ENCODE results near the gene CAPZB.
A peak's percentile ranks its signal among the peaks of the same experiment; 100 is the strongest.

Gene CAPZB

DNA sequence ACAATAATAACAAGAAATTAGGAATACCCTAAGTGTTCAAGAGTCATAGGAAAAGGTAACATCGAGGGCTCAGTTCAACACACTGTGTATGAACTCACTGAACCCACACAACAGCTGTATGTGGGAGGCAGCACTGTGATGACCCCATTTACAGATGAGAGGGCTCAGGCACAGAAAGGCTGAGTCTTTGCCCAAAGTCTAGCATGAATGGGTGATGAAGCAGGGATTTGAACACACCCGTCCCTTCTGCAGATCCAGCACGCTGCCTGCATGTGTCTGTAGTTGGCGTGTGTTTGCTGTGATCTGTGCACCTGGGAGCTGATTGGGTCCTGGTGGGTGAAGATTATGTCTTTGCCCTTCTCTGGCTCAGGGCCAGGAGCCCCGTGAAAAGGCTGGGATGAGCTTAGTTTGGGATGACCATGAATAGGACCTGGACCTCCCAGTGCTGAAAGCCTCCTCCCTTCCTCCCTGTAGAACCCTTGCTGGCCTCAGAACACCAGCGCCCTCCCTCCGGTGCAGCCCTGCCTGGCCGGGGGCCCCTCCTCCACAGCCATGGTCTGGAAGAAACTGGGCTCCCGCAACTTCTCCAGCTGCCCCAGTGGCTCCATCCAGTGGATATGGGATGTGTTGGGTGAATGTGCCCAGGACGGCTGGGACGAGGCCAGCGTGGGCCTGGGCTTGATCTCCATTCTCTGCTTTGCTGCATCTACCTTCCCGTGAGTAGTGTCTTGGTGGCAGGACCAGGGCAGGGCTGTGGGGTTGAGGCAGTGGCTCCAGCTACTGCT is 168.0 kb downstream of the CAPZB start:
- Mint-ChIP-seq H3K27me3 (no peaks in the 10 kb centered on the region), H3K36me3 (ENCODE audit: low read depth) (peaks cover 4% of the 10 kb centered on the region), H3K4me1 (peaks cover 38% of the 10 kb centered on the region), H3K9me3 (no peaks in the 10 kb centered on the region), H3K27ac (no peak overlapping the region), H3K4me3 (no peak overlapping the region)
- DNase-seq (no peak), ATAC-seq (no peak)

GRCh38 chr1:19315378-19316198 is 169.8 kb downstream of the CAPZB start:
- ATAC-seq (no peak), DNase-seq (no peak)
- H3K9me3 Mint-ChIP-seq, result no peaks in the 10 kb centered on the region
- H3K4me1 Mint-ChIP-seq, result peaks cover 47% of the 10 kb centered on the region
- H3K36me3 Mint-ChIP-seq (ENCODE audit: low read depth), result no peaks in the 10 kb centered on the region
- no peaks in the 10 kb centered on the region for H3K27me3 Mint-ChIP-seq
- H3K27ac Mint-ChIP-seq, result peak overlapping the region; percentile 53
- H3K4me3 Mint-ChIP-seq, result no peak overlapping the region

DNA sequence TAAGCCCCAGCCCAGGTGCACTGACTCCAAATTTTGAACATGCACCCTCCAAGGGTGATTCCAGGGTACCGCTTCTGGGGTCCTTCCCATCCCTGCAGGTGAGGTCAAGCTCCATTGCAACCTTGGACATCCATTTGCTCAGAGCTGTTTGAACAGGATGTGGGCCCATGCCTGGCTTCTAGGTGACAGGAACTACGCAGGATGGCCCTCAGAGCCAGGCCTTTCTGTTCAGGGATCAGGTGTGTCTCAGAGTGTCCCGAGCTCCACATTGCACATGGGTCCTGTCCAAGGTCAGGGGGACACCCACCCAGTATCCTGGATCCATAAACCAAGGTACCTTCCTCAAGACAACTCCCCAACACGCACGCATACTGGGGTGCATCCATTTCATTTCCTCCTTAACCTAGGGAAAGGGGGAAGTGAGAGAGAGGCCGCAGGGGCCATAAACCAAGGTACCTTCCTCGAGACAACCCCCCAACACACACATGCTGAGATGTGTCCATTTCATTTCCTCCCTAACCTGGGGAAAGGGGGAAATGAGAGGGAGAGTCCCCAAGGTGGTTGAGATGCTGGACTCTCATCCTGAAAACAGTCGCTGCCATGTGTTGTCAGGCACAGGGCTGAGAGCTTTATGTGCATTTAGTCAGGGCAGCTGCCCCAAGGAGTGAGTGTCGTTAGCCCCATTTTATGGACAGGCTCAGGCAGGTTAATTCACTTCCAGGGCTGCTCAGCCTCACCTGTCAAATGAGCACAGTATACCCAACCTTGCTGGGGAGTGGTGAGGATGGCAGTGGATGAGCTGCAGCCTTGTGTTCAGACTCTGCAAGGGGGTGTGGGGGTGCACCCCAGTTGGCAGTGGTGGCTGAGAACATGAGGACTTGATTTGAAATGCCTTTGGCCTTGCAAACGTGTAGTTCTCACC is 171.1 kb downstream of the CAPZB start:
- H3K4me3 Mint-ChIP-seq, result no peak overlapping the region
- H3K4me1 Mint-ChIP-seq, result peaks cover 50% of the 10 kb centered on the region
- H3K27me3 Mint-ChIP-seq, result no peaks in the 10 kb centered on the region
- ATAC-seq (no peak), DNase-seq (no peak)
- no peak overlapping the region for H3K27ac Mint-ChIP-seq
- H3K9me3 Mint-ChIP-seq, result no peaks in the 10 kb centered on the region
- H3K36me3 Mint-ChIP-seq (ENCODE audit: low read depth), result no peaks in the 10 kb centered on the region

DNA sequence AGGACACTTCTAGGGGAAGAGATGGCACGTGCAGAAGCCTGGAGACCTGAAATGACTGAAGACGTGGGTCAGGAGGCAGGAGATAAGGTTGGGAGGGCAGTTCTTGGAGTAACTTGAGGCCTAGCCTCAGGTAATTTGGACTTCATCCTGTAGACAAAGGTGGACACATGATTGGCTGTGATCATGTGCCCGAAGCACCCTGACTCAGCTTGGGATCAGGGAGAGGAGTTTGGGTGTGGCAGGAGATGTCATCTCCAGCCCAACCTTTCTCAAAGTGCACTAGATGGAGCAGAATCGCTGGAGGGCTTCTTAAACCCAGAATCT is 171.7 kb downstream of the CAPZB start:
- DNase-seq (no peak), ATAC-seq (no peak)
- Mint-ChIP-seq H3K4me1 (peaks cover 50% of the 10 kb centered on the region), H3K9me3 (no peaks in the 10 kb centered on the region), H3K27ac (no peak overlapping the region), H3K36me3 (ENCODE audit: low read depth) (no peaks in the 10 kb centered on the region), H3K4me3 (no peak overlapping the region), H3K27me3 (no peaks in the 10 kb centered on the region)

DNA sequence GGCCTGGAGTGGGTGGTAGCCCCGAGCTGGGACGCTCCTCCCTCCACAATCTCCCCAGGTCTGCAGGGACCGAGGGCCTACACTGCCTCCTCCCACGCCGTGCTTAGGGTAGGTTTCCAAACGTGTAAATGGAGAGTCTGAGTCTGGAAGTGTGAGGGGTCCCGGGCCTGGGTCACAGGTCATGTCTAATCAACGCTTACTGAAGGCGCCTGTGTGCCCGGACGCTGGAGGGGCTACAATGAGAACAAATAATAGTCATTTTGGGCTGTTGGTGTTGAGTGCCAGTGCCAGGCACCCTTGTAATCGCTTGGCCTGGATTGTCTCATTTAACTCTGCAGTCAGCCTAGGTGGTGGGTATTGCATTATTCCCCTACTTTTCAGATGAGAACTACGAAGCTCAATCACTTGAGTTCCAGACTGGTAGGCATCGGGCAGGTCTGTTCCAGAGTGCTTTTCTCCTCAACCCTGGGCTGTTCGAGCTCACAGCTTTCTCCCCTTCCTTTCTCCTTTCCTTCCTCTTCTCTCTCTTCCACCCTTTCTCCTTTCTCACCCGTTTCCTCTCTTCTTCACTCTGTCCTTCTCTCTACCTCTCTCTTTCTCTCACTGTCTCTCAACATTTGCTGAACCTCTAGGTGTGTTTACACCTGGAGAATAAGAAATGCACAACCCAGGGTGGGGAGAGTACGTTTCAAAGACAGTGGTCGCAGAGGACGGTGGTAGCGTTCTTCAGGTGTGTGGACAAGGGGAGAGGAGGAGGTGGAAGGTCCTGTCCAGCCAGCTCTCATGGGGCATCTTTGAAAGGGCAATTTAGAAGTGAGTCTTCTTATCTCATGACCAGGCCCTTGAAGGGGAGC is 172.3 kb downstream of the CAPZB start:
- DNase-seq, result no peak
- peaks cover 50% of the 10 kb centered on the region for H3K4me1 Mint-ChIP-seq
- no peaks in the 10 kb centered on the region for H3K27me3 Mint-ChIP-seq

DNA sequence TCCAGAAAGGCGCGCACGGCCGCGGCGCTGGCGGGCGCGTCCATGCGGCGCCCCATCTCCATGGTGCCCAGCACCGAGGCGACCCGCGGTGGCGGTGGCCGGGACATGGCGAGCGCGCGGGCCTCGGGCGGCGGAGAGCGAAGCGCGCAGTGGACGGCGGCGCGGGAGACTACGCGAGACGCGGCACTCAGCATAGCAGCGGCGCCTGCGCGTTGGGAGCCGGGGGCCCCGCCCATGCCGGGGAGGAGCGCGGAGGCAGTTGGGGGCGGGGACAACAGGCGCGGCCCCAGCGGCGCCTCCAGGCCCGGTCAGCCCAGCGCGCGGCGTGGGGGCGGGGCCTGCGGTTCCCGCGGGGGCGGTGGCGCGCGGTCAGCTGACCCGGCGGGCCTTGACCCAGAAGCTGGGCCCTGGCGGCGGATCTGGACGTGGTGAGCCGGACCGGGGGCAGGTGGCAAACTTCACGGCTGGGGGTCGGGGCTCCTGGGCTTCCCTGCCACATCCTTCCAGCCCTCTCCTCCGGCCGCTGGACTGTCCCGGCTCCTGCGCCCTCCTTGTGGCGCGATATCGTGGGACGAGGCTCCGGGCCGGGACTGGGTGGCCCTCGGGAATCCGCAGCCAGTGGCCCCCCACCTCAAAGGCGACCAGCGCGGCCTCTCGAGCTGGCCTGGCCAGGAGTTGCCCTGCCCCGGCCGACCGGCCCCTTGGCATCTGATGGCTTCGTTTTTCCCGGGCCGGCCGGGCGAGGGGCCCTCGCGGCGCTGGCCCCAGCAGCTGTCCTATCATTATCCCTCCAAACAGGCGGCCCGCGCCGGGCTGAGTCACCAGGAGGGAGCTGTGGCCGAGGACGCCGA is 173.2 kb downstream of the CAPZB start, which contains the start of the genes AKR7A2 and SLC66A1:
Gene AKR7A2, minus strand, starts transcription at position 214 of the 851 bp plus-strand sequence. Its CDS starts 20 bp downstream, at position 194.
Gene SLC66A1, plus strand, starts transcription at position 396 of the 851 bp plus-strand sequence. CDS start 5,352 bp downstream, outside the sequence.
- peak; percentile 91 for ATAC-seq
- Mint-ChIP-seq H3K4me3 (peak within 1 kb of the TSS; percentile 83), H3K4me1 (peaks cover 50% of the 10 kb centered on the region), H3K27ac (peak within 1 kb of the TSS; percentile 81), H3K9me3 (no peaks in the 10 kb centered on the region), H3K36me3 (ENCODE audit: low read depth) (peaks cover 6% of the 10 kb centered on the region), H3K27me3 (no peaks in the 10 kb centered on the region)
- DNase-seq, result peak; percentile 94

More for the DNA sequence above, 172.3 kb downstream of the CAPZB start:
- peak overlapping the region; percentile 75 for H3K4me3 Mint-ChIP-seq
- H3K27ac Mint-ChIP-seq, result no peak overlapping the region
- H3K9me3 Mint-ChIP-seq, result no peaks in the 10 kb centered on the region
- no peaks in the 10 kb centered on the region for H3K36me3 Mint-ChIP-seq (ENCODE audit: low read depth)
- peak; percentile 47 for ATAC-seq

DNA sequence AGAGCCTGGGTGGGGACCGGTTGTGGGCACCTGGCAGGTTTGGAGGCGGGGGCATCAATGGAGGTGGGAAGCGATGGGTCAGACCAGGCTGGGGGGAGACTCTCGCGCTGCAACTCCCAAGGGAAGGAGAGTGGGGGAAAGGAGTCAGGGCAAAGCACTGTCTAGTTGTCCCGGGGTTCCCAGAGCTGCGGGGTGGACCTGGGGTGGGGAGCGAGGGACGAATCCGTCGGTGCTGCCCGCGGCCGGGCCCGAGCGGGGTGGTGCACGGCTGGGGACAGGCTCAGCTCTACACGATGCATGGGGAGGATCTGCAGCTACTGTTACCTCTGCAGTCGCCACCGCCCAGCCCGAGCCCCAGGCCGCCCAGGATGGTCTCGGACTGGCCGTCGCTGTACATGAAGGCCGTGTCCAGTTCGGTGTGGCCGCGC is 173.8 kb downstream of the CAPZB start:
- Mint-ChIP-seq H3K36me3 (ENCODE audit: low read depth) (peaks cover 8% of the 10 kb centered on the region), H3K4me1 (peaks cover 44% of the 10 kb centered on the region), H3K27me3 (no peaks in the 10 kb centered on the region), H3K9me3 (no peaks in the 10 kb centered on the region), H3K4me3 (peak overlapping the region; percentile 83), H3K27ac (peak overlapping the region; percentile 81)
- ATAC-seq (peak; percentile 7), DNase-seq (peak; percentile 27)

- DNase-seq (no peak), ATAC-seq (no peak)
- H3K27me3 Mint-ChIP-seq, result no peaks in the 10 kb centered on the region
- peaks cover 38% of the 10 kb centered on the region for H3K4me1 Mint-ChIP-seq
- H3K36me3 Mint-ChIP-seq (ENCODE audit: low read depth), result peaks cover 8% of the 10 kb centered on the region
- H3K4me3 Mint-ChIP-seq, result peak overlapping the region; percentile 83
- H3K27ac Mint-ChIP-seq, result peak overlapping the region; percentile 81
- no peaks in the 10 kb centered on the region for H3K9me3 Mint-ChIP-seq
These were observed 174.4 kb downstream of the CAPZB start for GRCh38 chr1:19310720-19311502.

GRCh38 chr1:19310061-19310460 is 175.3 kb downstream of the CAPZB start:
- Mint-ChIP-seq H3K4me3 (no peak overlapping the region), H3K27ac (no peak overlapping the region), H3K36me3 (ENCODE audit: low read depth) (peaks cover 16% of the 10 kb centered on the region), H3K27me3 (no peaks in the 10 kb centered on the region), H3K4me1 (peaks cover 30% of the 10 kb centered on the region), H3K9me3 (no peaks in the 10 kb centered on the region)
- no peak for DNase-seq
- no peak for ATAC-seq

GRCh38 chr1:19309123-19309813 is 176.1 kb downstream of the CAPZB start:
- H3K27me3 Mint-ChIP-seq, result no peaks in the 10 kb centered on the region
- peaks cover 21% of the 10 kb centered on the region for H3K36me3 Mint-ChIP-seq (ENCODE audit: low read depth)
- H3K4me1 Mint-ChIP-seq, result peaks cover 23% of the 10 kb centered on the region
- no peak overlapping the region for H3K27ac Mint-ChIP-seq
- H3K9me3 Mint-ChIP-seq, result no peaks in the 10 kb centered on the region
- H3K4me3 Mint-ChIP-seq, result no peak overlapping the region
- ATAC-seq, result no peak
- no peak for DNase-seq

- no peak overlapping the region for H3K27ac Mint-ChIP-seq
- no peaks in the 10 kb centered on the region for H3K9me3 Mint-ChIP-seq
- no peak overlapping the region for H3K4me3 Mint-ChIP-seq
- no peaks in the 10 kb centered on the region for H3K27me3 Mint-ChIP-seq
- H3K4me1 Mint-ChIP-seq, result peaks cover 21% of the 10 kb centered on the region
- ATAC-seq (no peak), DNase-seq (no peak)
- peaks cover 26% of the 10 kb centered on the region for H3K36me3 Mint-ChIP-seq (ENCODE audit: low read depth)
These were observed 176.8 kb downstream of the CAPZB start for GRCh38 chr1:19308509-19308907.
